GM23338 (cell line): ENCODE results near the gene CHST4. TPM values are rescaled to one million over a fixed set of nuclear protein-coding genes. Genes with fewer than 3 reads are reported as not detected.

ENCODE experiments used
- ATAC-seq: fragments of 200-7000 bp; cut with Tn5 transposase; 3 replicates; pipeline ENCODE4 v1.9.1; 2020
- DNase-seq: peaks from one replicate; pipeline ENCODE4 v3.0.0-alpha.2; 2015; ENCODE audit warnings: low spot score
- H2AFZ ChIP-seq: fragments of 200-600 bp; sonication (generic); 2 replicates; pipeline ENCODE4 v1.8.0; 2016; ENCODE audit warnings: antibody characterized with exemption, mild to moderate bottlenecking, moderate library complexity
- H3F3A ChIP-seq: fragments of 200-600 bp; sonication (generic); replicated peaks from 2 replicates; pipeline ENCODE4 v1.8.0; 2017; ENCODE audit warnings: antibody characterized with exemption, mixed run types, low read depth
- H3K27ac ChIP-seq: fragments of 200-600 bp; sonication (generic); 2 replicates; pipeline ENCODE4 v1.6.1; 2016; ENCODE audit warnings: low read depth
- H3K27me3 ChIP-seq: fragments of 200-600 bp; sonication (generic); 2 replicates; pipeline ENCODE4 v1.8.0; 2016; ENCODE audit warnings: mild to moderate bottlenecking, mixed run types, moderate library complexity; ENCODE audit not compliant: insufficient read depth
- H3K36me3 ChIP-seq: fragments of 200-600 bp; sonication (generic); 2 replicates; pipeline ENCODE4 v1.8.0; 2016; ENCODE audit warnings: mild to moderate bottlenecking; ENCODE audit not compliant: insufficient read depth
- H3K4me1 ChIP-seq: fragments of 200-600 bp; sonication (generic); 2 replicates; pipeline ENCODE4 v1.8.0; 2016; ENCODE audit warnings: mild to moderate bottlenecking, moderate library complexity; ENCODE audit not compliant: insufficient read depth
- H3K4me2 ChIP-seq: fragments of 200-600 bp; sonication (generic); 2 replicates; pipeline ENCODE4 v1.7.1; 2017; ENCODE audit warnings: mixed run types
- H3K4me3 ChIP-seq: fragments of 200-600 bp; sonication (generic); 2 replicates; pipeline ENCODE4 v1.6.1; 2016; ENCODE audit warnings: mixed run types
- H3K79me2 ChIP-seq: fragments of 200-600 bp; sonication (generic); replicated peaks from 2 replicates; pipeline ENCODE4 v1.8.0; 2017; ENCODE audit warnings: mild to moderate bottlenecking; ENCODE audit not compliant: insufficient read depth
- H3K9me2 ChIP-seq: fragments of 200-600 bp; sonication (generic); 2 replicates; pipeline ENCODE4 v1.8.0; 2017; ENCODE audit not compliant: insufficient read depth
- H4K20me1 ChIP-seq: fragments of 200-600 bp; sonication (generic); replicated peaks from 2 replicates; pipeline ENCODE4 v1.8.0; 2017; ENCODE audit warnings: mild to moderate bottlenecking; ENCODE audit not compliant: insufficient read depth
- H3K27ac Mint-ChIP-seq: 2 replicates; pipeline ENCODE4 v1.8.0; 2020; ENCODE audit warnings: inconsistent platforms, mild to moderate bottlenecking, moderate library complexity, mixed read lengths
- H3K27me3 Mint-ChIP-seq: 3 replicates; pipeline ENCODE4 v1.8.0; 2022; ENCODE audit warnings: low read depth, mild to moderate bottlenecking, moderate library complexity, mixed read lengths, inconsistent platforms; ENCODE audit not compliant: insufficient read depth, poor library complexity
- H3K36me3 Mint-ChIP-seq: 3 replicates; pipeline ENCODE4 v1.8.0; 2021; ENCODE audit warnings: low read depth, mild to moderate bottlenecking, inconsistent platforms, moderate library complexity, mixed read lengths
- H3K4me1 Mint-ChIP-seq: 3 replicates; pipeline ENCODE4 v1.8.0; 2020; ENCODE audit warnings: mild to moderate bottlenecking, inconsistent platforms, mixed read lengths
- H3K4me3 Mint-ChIP-seq: 3 replicates; pipeline ENCODE4 v1.8.0; 2021; ENCODE audit warnings: moderate library complexity, mild to moderate bottlenecking, inconsistent platforms, mixed read lengths
- H3K9me3 Mint-ChIP-seq: 3 replicates; pipeline ENCODE4 v1.8.0; 2020; ENCODE audit warnings: moderate library complexity, mild to moderate bottlenecking, inconsistent platforms, mixed read lengths
- CREB1 ChIP-seq: fragments of 250-450 bp; sonication (Bioruptor Pico); IDR thresholded peaks from 2 replicates; pipeline ENCODE4 v1.5.0; 2020; ENCODE audit warnings: low read depth, mild to moderate bottlenecking, moderate library complexity
- ETS1 ChIP-seq: IDR thresholded peaks from 2 replicates; pipeline ENCODE4 v1.6.1; 2016; ENCODE audit warnings: antibody characterized with exemption
- EZH2phosphoT487 ChIP-seq: fragments of 200-600 bp; sonication (generic); IDR thresholded peaks from one replicate; pipeline ENCODE4 v1.8.1; 2018; ENCODE audit warnings: antibody characterized with exemption; ENCODE audit not compliant: unreplicated experiment
- NANOG ChIP-seq: IDR thresholded peaks from 2 replicates; pipeline ENCODE4 v1.6.1; 2016; ENCODE audit warnings: antibody characterized with exemption, borderline replicate concordance
- REST ChIP-seq: IDR thresholded peaks from one replicate; pipeline ENCODE4 v1.6.1; 2018; ENCODE audit warnings: antibody characterized with exemption; ENCODE audit not compliant: unreplicated experiment
- STAT1 ChIP-seq: IDR thresholded peaks from one replicate; pipeline ENCODE4 v1.6.1; 2016; ENCODE audit warnings: antibody characterized with exemption; ENCODE audit not compliant: unreplicated experiment
- ZNF114 ChIP-seq: fragments of 250-450 bp; sonication (Bioruptor Pico); IDR thresholded peaks from 2 replicates; pipeline ENCODE4 v1.5.0; 2020; ENCODE audit warnings: mild to moderate bottlenecking, moderate library complexity
- ZNF462 ChIP-seq: fragments of 250-450 bp; sonication (Bioruptor Pico); IDR thresholded peaks from 2 replicates; pipeline ENCODE4 v1.5.0; 2020; ENCODE audit warnings: mild to moderate bottlenecking, moderate library complexity
- polyA plus RNA-seq: library from polyadenylated mRNA; unstranded; fragments of >200 nt; fragmentation: Nextera tagmentation; extraction: Ambion mirVana; gene quantifications from 2 replicates; pipeline ENCODE4 v1.2.1, GENCODE V29; 2016
- total RNA-seq: library from RNA; depleted of rRNA; stranded (reverse); fragments of >200 nt; shearing (Covaris generic); gene quantifications from 2 replicates; pipeline ENCODE4 v1.2.3, GENCODE V29; 2014

CHST4 gene
- total and polyA plus RNA-seq, 2 experiments from 2014 or later: 5.5 to 17.8 TPM

GRCh38 chr16:71493213-71493612 lies 33.0 kb upstream of the CHST4 start:
- no peaks in the 10 kb centered on the region for H3K9me2 ChIP-seq
- H3F3A ChIP-seq: no peaks in the 10 kb centered on the region
- Mint-ChIP-seq H3K27me3 (no peaks in the 10 kb centered on the region), H3K9me3 (peaks cover under 1% of the 10 kb centered on the region; the same call in 1 of the 3 replicates), H3K27ac (no peak overlapping the region), H3K4me3 (no peak overlapping the region), H3K36me3 (no peaks in the 10 kb centered on the region), H3K4me1 (no peaks in the 10 kb centered on the region)
- no peak overlapping the region for H3K27ac ChIP-seq
- H3K4me3 ChIP-seq: no peak overlapping the region
- H3K27me3 ChIP-seq: no peaks in the 10 kb centered on the region
- 0 out of 2 replicates have a peak overlapping the region, but pooled peaks have one; percentile 32 for H2AFZ ChIP-seq
- no peaks in the 10 kb centered on the region for H4K20me1 ChIP-seq
- H3K79me2 ChIP-seq: no peaks in the 10 kb centered on the region
- ATAC-seq (no peak), DNase-seq (no peak)
- TF ChIP-seq STAT1 (no peak), ZNF114 (no peak), EZH2phosphoT487 (no peak), ETS1 (no peak), CREB1 (no peak), REST (no peak), ZNF462 (no peak), NANOG (no peak)
- H3K36me3 ChIP-seq: no peaks in the 10 kb centered on the region
- H3K4me2 ChIP-seq: no peak overlapping the region
- no peaks in the 10 kb centered on the region for H3K4me1 ChIP-seq
